Ascending aorta (tissue), 2 donors: ENCODE data around the gene ZNF469. TPM values are rescaled to one million over a fixed set of nuclear protein-coding genes. Genes with fewer than 3 reads are reported as not detected.

Experiments
- DNase-seq, 2 donors: peaks; one replicate each; pipeline ENCODE4 v3.0.0-alpha.2; 2019; ENCODE audit warnings: low spot score in 2 of 2
- H3K27ac ChIP-seq, 2 donors: fragments of 200-600 bp; sonication (generic); one replicate each; pipeline ENCODE4 v1.5.1; 2016 to 2017; ENCODE audit warnings: mild to moderate bottlenecking in 1 of 2
- H3K27me3 ChIP-seq: fragments of 200-600 bp; sonication (generic); one replicate; pipeline ENCODE4 v1.5.1; 2017
- H3K36me3 ChIP-seq, 2 donors: fragments of 200-600 bp; sonication (generic); one replicate each; pipeline ENCODE4 v1.5.1; 2016
- H3K4me1 ChIP-seq, 2 donors: fragments of 200-600 bp; sonication (generic); one replicate each; pipeline ENCODE4 v1.5.1; 2016 to 2017; ENCODE audit warnings: mild to moderate bottlenecking in 1 of 2
- H3K4me3 ChIP-seq, 2 donors: fragments of 200-600 bp; sonication (generic); one replicate each; pipeline ENCODE4 v1.5.1; 2016 to 2017; ENCODE audit warnings: mild to moderate bottlenecking in 1 of 2
- H3K9me3 ChIP-seq, 2 donors: fragments of 200-600 bp; sonication (generic); one replicate each; pipeline ENCODE4 v1.5.1; 2016
- CTCF ChIP-seq, 3 experiments: fragments of 200-600 bp in 2 of 3; fragments of 450-650 bp in 1 of 3; sonication (generic) in 2 of 3; IDR thresholded peaks; one replicate each; pipeline ENCODE4 v1.5.1; 2016 to 2019; ENCODE audit warnings: antibody characterized with exemption in 3 of 3, mild to moderate bottlenecking in 1 of 3, moderate library complexity in 1 of 3
- intact Hi-C: fragments of 100-400 bp; cut with DNase I; formaldehyde crosslinking; loops from one replicate; pipeline ENCODE4 v1.15.1; 2023
- total RNA-seq: library from RNA; depleted of rRNA; stranded (reverse); fragments of >200 nt; gene quantifications from one replicate; pipeline ENCODE4 v1.1.0, GENCODE V29; 2016

The ZNF469 gene
- total RNA-seq, 1 donor from 2014 or later = 3.0 TPM

- H3K27ac ChIP-seq = no peak overlapping the region
- no peaks in the 10 kb centered on the region for H3K36me3 ChIP-seq
- H3K4me1 ChIP-seq = no peaks in the 10 kb centered on the region
- H3K27me3 ChIP-seq = no peaks in the 10 kb centered on the region
- no peak for DNase-seq
- intact Hi-C loops = no loop called here
- H3K4me3 ChIP-seq = no peak overlapping the region
- no peak for TF ChIP-seq CTCF (IDR thresholded peaks at IDR 0.05)
- H3K9me3 ChIP-seq = no peaks in the 10 kb centered on the region
These were observed 37.6 kb upstream of the ZNF469 start for GRCh38 chr16:88345031-88345720.

- DNase-seq = no peak
- no peaks in the 10 kb centered on the region for H3K27me3 ChIP-seq
- no peak overlapping the region for H3K4me3 ChIP-seq
- TF ChIP-seq CTCF (IDR thresholded peaks at IDR 0.05) = no peak
- no peaks in the 10 kb centered on the region for H3K4me1 ChIP-seq
- H3K27ac ChIP-seq = no peak overlapping the region
- intact Hi-C loops = no loop called here
- H3K9me3 ChIP-seq = no peaks in the 10 kb centered on the region
- no peaks in the 10 kb centered on the region for H3K36me3 ChIP-seq
These were observed 36.8 kb upstream of the ZNF469 start for GRCh38 chr16:88345721-88346560.

- no peaks in the 10 kb centered on the region for H3K27me3 ChIP-seq
- intact Hi-C loops = no loop called here
- DNase-seq = no peak
- H3K4me1 ChIP-seq = no peaks in the 10 kb centered on the region
- no peak overlapping the region for H3K4me3 ChIP-seq
- H3K9me3 ChIP-seq = no peaks in the 10 kb centered on the region
- H3K36me3 ChIP-seq = no peaks in the 10 kb centered on the region
- H3K27ac ChIP-seq = no peak overlapping the region
- no peak for TF ChIP-seq CTCF (IDR thresholded peaks at IDR 0.05)
These were observed 35.9 kb upstream of the ZNF469 start for GRCh38 chr16:88346680-88347505.

GRCh38 chr16:88347656-88348376 is 34.9 kb upstream of the ZNF469 start:
- no peaks in the 10 kb centered on the region for H3K36me3 ChIP-seq
- no peaks in the 10 kb centered on the region for H3K9me3 ChIP-seq
- TF ChIP-seq CTCF (IDR thresholded peaks at IDR 0.05) = no peak
- no peak overlapping the region for H3K4me3 ChIP-seq
- intact Hi-C loops = no loop called here
- DNase-seq = no peak
- H3K27me3 ChIP-seq = no peaks in the 10 kb centered on the region
- no peak overlapping the region for H3K27ac ChIP-seq
- H3K4me1 ChIP-seq = no peaks in the 10 kb centered on the region
